K562 (cell line): ENCODE measurements around the gene FANCI. TPM values are rescaled to one million over a fixed set of nuclear protein-coding genes. Genes with fewer than 3 reads are reported as not detected.

Experiments
- ARHGAP35 ChIP-seq: fragments of 450-650 bp; IDR thresholded peaks from 2 replicates; pipeline ENCODE4 v1.6.1; 2018; ENCODE audit not compliant: partially characterized antibody
- CXXC5 ChIP-seq: fragments of 250-450 bp; sonication (Bioruptor Pico); IDR thresholded peaks from 2 replicates; pipeline ENCODE4 v1.8.0; 2022; ENCODE audit warnings: inconsistent platforms, mild to moderate bottlenecking, moderate library complexity
- FUS ChIP-seq: fragments of 200-400 bp; formaldehyde crosslinking; optimal IDR thresholded peaks from 2 replicates; pipeline ENCODE3; 2017; ENCODE audit warnings: low read depth, low read length
- HEY1 ChIP-seq: fragments of 250-450 bp; sonication (Bioruptor Pico); IDR thresholded peaks from 2 replicates; pipeline ENCODE4 v1.5.0; 2020; ENCODE audit warnings: mild to moderate bottlenecking, moderate library complexity, borderline replicate concordance
- JUN ChIP-seq, 2 experiments: sonication (generic) in 1 of 2; formaldehyde crosslinking in 1 of 2; IDR thresholded peaks; 2 replicates each; pipeline versions ENCODE4 v1.6.1 to v1.8.0; 2012 to 2022; ENCODE audit warnings: borderline replicate concordance in 2 of 2, mild to moderate bottlenecking in 2 of 2, improper control_type of control experiment in 1 of 2, low read depth in 1 of 2, low read length in 1 of 2, missing genetic modification reagents in 1 of 2
- KDM5B ChIP-seq: fragments of 200-600 bp; sonication (generic); IDR thresholded peaks from 2 replicates; pipeline ENCODE4 v1.6.1; 2012; ENCODE audit warnings: low read depth, mild to moderate bottlenecking, moderate library complexity, low read length, control low read depth, inconsistent platforms; ENCODE audit not compliant: insufficient replicate concordance
- MTA1 ChIP-seq: fragments of 450-650 bp; IDR thresholded peaks from 2 replicates; pipeline ENCODE4 v1.6.1; 2017; ENCODE audit warnings: borderline replicate concordance
- NFIX ChIP-seq: fragments of 250-450 bp; sonication (Bioruptor Pico); IDR thresholded peaks from 2 replicates; pipeline ENCODE4 v1.4.0; 2020; ENCODE audit warnings: low read depth, mild to moderate bottlenecking, moderate library complexity
- PCBP2 ChIP-seq: fragments of 200-400 bp; formaldehyde crosslinking; IDR thresholded peaks from 2 replicates; pipeline ENCODE4 v1.6.1; 2018; ENCODE audit warnings: low read length, low read depth, mild to moderate bottlenecking, moderate library complexity; ENCODE audit not compliant: poor library complexity, severe bottlenecking
- POLR2B ChIP-seq: fragments of 450-650 bp; IDR thresholded peaks from 2 replicates; pipeline ENCODE4 v1.6.1; 2018; ENCODE audit warnings: low read depth; ENCODE audit not compliant: partially characterized antibody
- POLR2H ChIP-seq: IDR thresholded peaks from 2 replicates; pipeline ENCODE4 v1.6.1; 2016; ENCODE audit warnings: missing genetic modification characterization, low read depth, mild to moderate bottlenecking, control low read depth, missing compliant biosample characterization, moderate library complexity
- TAF7 ChIP-seq: fragments of 450-650 bp; IDR thresholded peaks from 2 replicates; pipeline ENCODE4 v1.6.1; 2016; ENCODE audit warnings: missing genetic modification characterization, missing compliant biosample characterization
- XRCC5 ChIP-seq: fragments of 200-400 bp; formaldehyde crosslinking; IDR thresholded peaks from 2 replicates; pipeline ENCODE4 v1.6.1; 2017; ENCODE audit warnings: low read depth, mild to moderate bottlenecking, low read length
- ZFP30 ChIP-seq: fragments of 250-450 bp; sonication (Bioruptor Pico); IDR thresholded peaks from 2 replicates; pipeline ENCODE4 v1.8.0; 2022; ENCODE audit warnings: moderate library complexity, mild to moderate bottlenecking, inconsistent platforms, borderline replicate concordance
- ZNF551 ChIP-seq: fragments of 250-450 bp; sonication (Bioruptor Pico); IDR thresholded peaks from 2 replicates; pipeline ENCODE4 v1.5.0; 2021; ENCODE audit warnings: mild to moderate bottlenecking, moderate library complexity
- ZNF583 ChIP-seq: fragments of 250-450 bp; sonication (Bioruptor Pico); IDR thresholded peaks from 2 replicates; pipeline ENCODE4 v1.4.0; 2020
- polyA plus RNA-seq, 8 experiments: library from polyadenylated mRNA; depleted of rRNA in 4 of 8; stranded (reverse) in 5 of 8; unstranded in 3 of 8; fragments of >200 nt; fragmentation: Nextera tagmentation in 2 of 8; fragmentation: Illumina TruSeq in 1 of 8; extraction: Ambion mirVana in 2 of 8; extraction: Trizol in 1 of 8; gene quantifications; 2 replicates each; pipeline versions ENCODE4 v1.2.1 to v1.2.3, GENCODE V29; 2011 to 2014; ENCODE audit warnings: inconsistent platforms in 1 of 8, missing spikeins in 1 of 8
- total RNA-seq, 7 experiments: library from RNA; depleted of rRNA in 6 of 7; stranded (reverse); fragments of >200 nt in 6 of 7; fragmentation: Illumina TruSeq in 2 of 7; extraction: Trizol in 2 of 7; gene quantifications; 2 replicates each; pipeline versions ENCODE4 v1.2.1 to v1.2.3, GENCODE V29; 2011 to 2021; ENCODE audit warnings: low replicate concordance in 1 of 7
- TF ChIP-seq, protein P1 (sequence below): fragments of 450-650 bp; formaldehyde crosslinking; IDR thresholded peaks from 2 replicates; pipeline ENCODE4 v1.4.0; 2022; ENCODE audit warnings: missing genetic modification characterization
- TF ChIP-seq, protein P2 (sequence below): fragments of 450-650 bp; formaldehyde crosslinking; conservative IDR thresholded peaks from 2 replicates; pipeline ENCODE4 v1.4.0; 2022; ENCODE audit warnings: mild to moderate bottlenecking, missing genetic modification characterization
- TF ChIP-seq, protein P3 (sequence below): sonication (generic); formaldehyde crosslinking; IDR thresholded peaks from 2 replicates; pipeline ENCODE4 v1.8.1; 2023; ENCODE audit warnings: mild to moderate bottlenecking, missing genetic modification reagents
- TF ChIP-seq, protein P4 (sequence below): fragments of 200-400 bp; formaldehyde crosslinking; IDR thresholded peaks from 2 replicates; pipeline ENCODE4 v1.6.1; 2017; ENCODE audit warnings: mild to moderate bottlenecking, low read depth, low read length, moderate library complexity

FANCI gene
- total and polyA plus RNA-seq, 9 of the 15 experiments (the other 6 are each of a cell fraction or from before 2014, with no cell fraction given): 72.1 to 165 (median 131) TPM

DNA sequence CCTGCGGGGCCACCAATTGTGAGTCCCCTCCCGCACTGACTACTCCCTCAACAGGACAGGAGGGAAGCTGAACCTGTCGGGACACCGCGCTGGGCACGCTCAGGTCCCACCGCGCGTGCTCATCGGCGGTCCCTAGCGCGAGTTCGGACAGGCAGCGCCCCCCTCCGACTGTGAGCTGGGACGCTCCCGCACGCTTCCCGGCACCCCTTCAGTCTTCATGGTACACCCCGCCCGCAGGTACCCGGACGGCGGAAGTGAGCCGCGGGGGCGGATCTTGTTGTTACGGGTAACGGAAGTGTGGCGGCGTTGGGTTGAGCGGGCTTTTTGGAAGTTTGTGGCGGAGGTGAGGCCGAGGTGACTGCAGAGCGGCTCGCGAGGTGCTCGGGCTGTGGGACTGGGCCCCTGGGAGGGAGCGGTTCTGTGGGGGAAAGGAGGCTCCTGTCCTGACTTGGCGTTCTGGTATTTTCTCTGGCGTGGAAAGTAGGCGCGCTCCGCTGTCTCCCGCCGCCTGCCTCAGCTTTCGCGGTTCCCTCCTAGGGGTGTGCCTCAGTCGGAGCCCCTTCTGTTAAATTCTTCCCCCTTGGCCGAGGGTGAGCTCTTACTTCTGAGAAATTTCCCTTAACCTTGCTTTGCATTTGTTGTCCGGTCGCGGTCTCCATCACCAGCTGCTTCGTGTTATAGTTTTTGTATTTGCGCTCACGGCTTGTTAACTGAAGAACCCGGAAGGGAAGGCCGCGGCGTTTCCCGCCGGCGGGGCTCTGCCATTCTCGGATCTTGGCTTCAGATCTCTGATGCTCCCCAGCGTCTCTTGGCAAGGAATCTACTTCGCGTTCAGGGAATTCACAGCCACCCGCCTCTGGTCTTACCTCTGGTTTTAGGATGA, at the start of gene FANCI (continued):
- TF ChIP-seq, protein P1, sequence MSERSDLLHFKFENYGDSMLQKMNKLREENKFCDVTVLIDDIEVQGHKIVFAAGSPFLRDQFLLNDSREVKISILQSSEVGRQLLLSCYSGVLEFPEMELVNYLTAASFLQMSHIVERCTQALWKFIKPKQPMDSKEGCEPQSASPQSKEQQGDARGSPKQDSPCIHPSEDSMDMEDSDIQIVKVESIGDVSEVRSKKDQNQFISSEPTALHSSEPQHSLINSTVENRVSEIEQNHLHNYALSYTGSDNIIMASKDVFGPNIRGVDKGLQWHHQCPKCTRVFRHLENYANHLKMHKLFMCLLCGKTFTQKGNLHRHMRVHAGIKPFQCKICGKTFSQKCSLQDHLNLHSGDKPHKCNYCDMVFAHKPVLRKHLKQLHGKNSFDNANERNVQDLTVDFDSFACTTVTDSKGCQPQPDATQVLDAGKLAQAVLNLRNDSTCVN: no peak
- TF ChIP-seq, protein P2, sequence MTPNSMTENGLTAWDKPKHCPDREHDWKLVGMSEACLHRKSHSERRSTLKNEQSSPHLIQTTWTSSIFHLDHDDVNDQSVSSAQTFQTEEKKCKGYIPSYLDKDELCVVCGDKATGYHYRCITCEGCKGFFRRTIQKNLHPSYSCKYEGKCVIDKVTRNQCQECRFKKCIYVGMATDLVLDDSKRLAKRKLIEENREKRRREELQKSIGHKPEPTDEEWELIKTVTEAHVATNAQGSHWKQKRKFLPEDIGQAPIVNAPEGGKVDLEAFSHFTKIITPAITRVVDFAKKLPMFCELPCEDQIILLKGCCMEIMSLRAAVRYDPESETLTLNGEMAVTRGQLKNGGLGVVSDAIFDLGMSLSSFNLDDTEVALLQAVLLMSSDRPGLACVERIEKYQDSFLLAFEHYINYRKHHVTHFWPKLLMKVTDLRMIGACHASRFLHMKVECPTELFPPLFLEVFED (CRISPR knock-in tag): no peak
- TF ChIP-seq ARHGAP35: no peak
- TF ChIP-seq POLR2H (tag): peak; percentile 62; the same call in 1 of the 2 replicates
- TF ChIP-seq HEY1 (CRISPR knock-in tag): no peak
- TF ChIP-seq KDM5B: peak; percentile 60
- no peak; the same call in 1 of the 2 replicates for TF ChIP-seq MTA1
- no peak for TF ChIP-seq PCBP2
- TF ChIP-seq NFIX (CRISPR knock-in tag): no peak
- TF ChIP-seq, protein P3, sequence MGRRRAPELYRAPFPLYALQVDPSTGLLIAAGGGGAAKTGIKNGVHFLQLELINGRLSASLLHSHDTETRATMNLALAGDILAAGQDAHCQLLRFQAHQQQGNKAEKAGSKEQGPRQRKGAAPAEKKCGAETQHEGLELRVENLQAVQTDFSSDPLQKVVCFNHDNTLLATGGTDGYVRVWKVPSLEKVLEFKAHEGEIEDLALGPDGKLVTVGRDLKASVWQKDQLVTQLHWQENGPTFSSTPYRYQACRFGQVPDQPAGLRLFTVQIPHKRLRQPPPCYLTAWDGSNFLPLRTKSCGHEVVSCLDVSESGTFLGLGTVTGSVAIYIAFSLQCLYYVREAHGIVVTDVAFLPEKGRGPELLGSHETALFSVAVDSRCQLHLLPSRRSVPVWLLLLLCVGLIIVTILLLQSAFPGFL (CRISPR knock-in tag): no peak
- no peak for TF ChIP-seq ZFP30 (CRISPR knock-in tag)
- TF ChIP-seq XRCC5: peak; percentile 44; the same call in 1 of the 2 replicates
- peak; percentile 51; the same call in 1 of the 2 replicates for TF ChIP-seq JUN (IDR thresholded peaks at IDR 0.05; ENCODE audit: borderline replicate concordance, low read depth, low read length)
- TF ChIP-seq JUN (CRISPR knock-in tag; IDR thresholded peaks at IDR 0.05; ENCODE audit: borderline replicate concordance): peak; percentile 96; the same call in 1 of the 2 replicates
- no peak for TF ChIP-seq ZNF583
- TF ChIP-seq TAF7 (tag): peak; percentile 42; the same call in 1 of the 2 replicates
- TF ChIP-seq, protein P4, sequence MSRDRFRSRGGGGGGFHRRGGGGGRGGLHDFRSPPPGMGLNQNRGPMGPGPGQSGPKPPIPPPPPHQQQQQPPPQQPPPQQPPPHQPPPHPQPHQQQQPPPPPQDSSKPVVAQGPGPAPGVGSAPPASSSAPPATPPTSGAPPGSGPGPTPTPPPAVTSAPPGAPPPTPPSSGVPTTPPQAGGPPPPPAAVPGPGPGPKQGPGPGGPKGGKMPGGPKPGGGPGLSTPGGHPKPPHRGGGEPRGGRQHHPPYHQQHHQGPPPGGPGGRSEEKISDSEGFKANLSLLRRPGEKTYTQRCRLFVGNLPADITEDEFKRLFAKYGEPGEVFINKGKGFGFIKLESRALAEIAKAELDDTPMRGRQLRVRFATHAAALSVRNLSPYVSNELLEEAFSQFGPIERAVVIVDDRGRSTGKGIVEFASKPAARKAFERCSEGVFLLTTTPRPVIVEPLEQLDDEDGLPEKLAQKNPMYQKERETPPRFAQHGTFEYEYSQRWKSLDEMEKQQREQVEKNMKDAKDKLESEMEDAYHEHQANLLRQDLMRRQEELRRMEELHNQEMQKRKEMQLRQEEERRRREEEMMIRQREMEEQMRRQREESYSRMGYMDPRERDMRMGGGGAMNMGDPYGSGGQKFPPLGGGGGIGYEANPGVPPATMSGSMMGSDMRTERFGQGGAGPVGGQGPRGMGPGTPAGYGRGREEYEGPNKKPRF: no peak
- TF ChIP-seq FUS: no peak
- TF ChIP-seq CXXC5 (CRISPR knock-in tag): peak; percentile 95
- TF ChIP-seq POLR2B: peak; percentile 67
- no peak for TF ChIP-seq ZNF551 (CRISPR knock-in tag)
